ENCODE measurements around the gene SAP130.

- TF ChIP-seq CTCF (IDR thresholded peaks at IDR 0.05) (no peak), EZH2 (IDR thresholded peaks at IDR 0.05) (no peak)
Measured at GRCh38 chr2:127953128-127953718, 74.6 kb downstream of the SAP130 start.
